ENCODE data around the gene ASXL3. TPM values are rescaled to one million over a fixed set of nuclear protein-coding genes. Genes with fewer than 3 reads are reported as not detected.

ASXL3 gene
- total and polyA plus RNA-seq, 2 donors (not counting 3 experiments of a cell fraction or from before 2014, with no cell fraction given), result 0.07 to 0.27 TPM

DNA sequence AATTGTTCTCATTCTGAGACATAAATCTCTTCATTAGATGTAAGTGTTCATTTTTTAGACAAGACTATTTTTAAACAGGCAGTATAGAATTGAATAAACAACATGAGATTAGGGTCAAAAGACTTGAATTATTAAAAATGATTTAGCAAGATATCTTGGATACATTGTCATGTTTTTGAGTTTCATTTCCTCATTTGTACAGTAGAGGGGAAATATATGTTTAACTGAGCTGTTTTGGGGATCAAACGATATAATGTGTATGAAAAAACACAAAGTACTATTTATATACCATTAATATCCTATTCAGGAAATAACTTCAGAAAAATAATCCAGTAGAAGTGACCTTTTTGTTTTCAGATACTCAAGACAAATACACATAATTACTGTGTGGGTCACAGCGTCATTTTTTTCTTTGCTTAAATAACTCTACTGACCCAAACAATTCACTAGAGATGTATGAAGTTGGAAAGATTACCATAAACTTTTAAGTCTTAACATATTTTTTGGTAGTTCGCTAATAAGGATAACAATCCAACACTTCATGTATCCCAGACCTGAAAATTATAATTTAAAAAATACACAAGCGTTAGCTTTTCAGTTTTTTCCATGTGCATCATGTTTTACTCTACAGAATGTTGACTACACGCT lies 896 bp upstream of the ASXL3 start:
- dilution Hi-C loops (cut with MboI; ENCODE audit: extremely low pct_ligation_motif_present, low sequenced_read_pairs), result no loop called here
- Histone ChIP-seq H4K20me1 (replicated peaks; ENCODE audit: control insufficient read depth, extremely low read depth, insufficient read depth, low read length) (no peaks in the 10 kb centered on the region), H3K79me2 (ENCODE audit: control insufficient read depth, insufficient read depth, low read length) (no peaks in the 10 kb centered on the region), H3K36me3 (ENCODE audit: control insufficient read depth in 2 of 2, extremely low read depth in 1 of 2, insufficient read depth in 2 of 2, low read length in 2 of 2) (no peaks in the 10 kb centered on the region), H3K9me3 (replicated peaks; ENCODE audit: control insufficient read depth, insufficient read depth, low read length) (no peaks in the 10 kb centered on the region), H2AFZ (ENCODE audit: low read depth, low read length) (peak overlapping the region; percentile 95), H3K9me1 (replicated peaks; ENCODE audit: control insufficient read depth, extremely low read depth, insufficient read depth, low read length) (no peaks in the 10 kb centered on the region), H3K27me3 (ENCODE audit: control insufficient read depth in 2 of 2, insufficient read depth in 2 of 2, low read length in 2 of 2) (peaks cover 22 to 50% of the 10 kb centered on the region in 2 experiments), H3K9ac (replicated peaks; ENCODE audit: extremely low read depth, insufficient read depth, low read length) (no peak overlapping the region), H3K4me1 (ENCODE audit: control insufficient read depth, extremely low read depth, insufficient read depth, low read length) (peaks cover 4% of the 10 kb centered on the region), H3K4me3 (replicated peaks in 1 of 3; ENCODE audit: insufficient read depth in 1 of 3, low read depth in 1 of 3, low read length in 3 of 3) (peak overlapping the region in 1 of 3 experiments; percentile 43), H3K4me2 (ENCODE audit: insufficient read depth, low read length) (peak overlapping the region; percentile 78), H3K27ac (ENCODE audit: insufficient read depth, low read depth, low read length) (no peak overlapping the region)
- BruUV-seq (replicated peaks), result no TSS peak
- no peak for FAIRE-seq
- peak; percentile 4 for DNase-seq (ENCODE audit: low read depth, low spot score)
- intact Hi-C loops (cut with micrococcal nuclease), result loop anchor here (5.0 kb wide), 1 partner anchor 90 kb away; no protein-coding TSS in a partner anchor
- POLR2A ChIA-PET, result no interaction called here
- CTCF ChIA-PET, result no interaction called here
- TF ChIP-seq GATA2 (IDR thresholded peaks at IDR 0.05; ENCODE audit: insufficient read depth, insufficient read length, low read depth, low read length) (no peak), MYC (IDR thresholded peaks at IDR 0.05; ENCODE audit: low read depth, low read length) (no peak), EZH2 (IDR thresholded peaks at IDR 0.05; ENCODE audit: borderline replicate concordance, low read depth, low read length, severe bottlenecking) (no peak), FOS (IDR thresholded peaks at IDR 0.05; ENCODE audit: borderline replicate concordance, insufficient read depth, low read length) (no peak)
- TF ChIP-seq, protein P1, sequence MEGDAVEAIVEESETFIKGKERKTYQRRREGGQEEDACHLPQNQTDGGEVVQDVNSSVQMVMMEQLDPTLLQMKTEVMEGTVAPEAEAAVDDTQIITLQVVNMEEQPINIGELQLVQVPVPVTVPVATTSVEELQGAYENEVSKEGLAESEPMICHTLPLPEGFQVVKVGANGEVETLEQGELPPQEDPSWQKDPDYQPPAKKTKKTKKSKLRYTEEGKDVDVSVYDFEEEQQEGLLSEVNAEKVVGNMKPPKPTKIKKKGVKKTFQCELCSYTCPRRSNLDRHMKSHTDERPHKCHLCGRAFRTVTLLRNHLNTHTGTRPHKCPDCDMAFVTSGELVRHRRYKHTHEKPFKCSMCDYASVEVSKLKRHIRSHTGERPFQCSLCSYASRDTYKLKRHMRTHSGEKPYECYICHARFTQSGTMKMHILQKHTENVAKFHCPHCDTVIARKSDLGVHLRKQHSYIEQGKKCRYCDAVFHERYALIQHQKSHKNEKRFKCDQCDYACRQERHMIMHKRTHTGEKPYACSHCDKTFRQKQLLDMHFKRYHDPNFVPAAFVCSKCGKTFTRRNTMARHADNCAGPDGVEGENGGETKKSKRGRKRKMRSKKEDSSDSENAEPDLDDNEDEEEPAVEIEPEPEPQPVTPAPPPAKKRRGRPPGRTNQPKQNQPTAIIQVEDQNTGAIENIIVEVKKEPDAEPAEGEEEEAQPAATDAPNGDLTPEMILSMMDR (IDR thresholded peaks at IDR 0.05; ENCODE audit: extremely low read depth in 1 of 2, insufficient read depth in 1 of 2, low read depth in 1 of 2, low read length in 2 of 2), result no peak
